Uterus (tissue), 4 donors: ENCODE data around the gene ARHGAP11A. TPM values are rescaled to one million over a fixed set of nuclear protein-coding genes. Genes with fewer than 3 reads are reported as not detected.

Source experiments
- DNase-seq, 2 donors: peaks; one replicate each; pipeline ENCODE4 v3.0.0-alpha.2; 2019 to 2020
- H3K27ac ChIP-seq, 2 donors: fragments of 200-600 bp; sonication (generic); 1 replicate in 1 of 2; 2 replicates in 1 of 2; pipeline ENCODE4 v1.5.1; 2016 to 2018
- H3K27me3 ChIP-seq, 2 donors: fragments of 200-600 bp; sonication (generic); one replicate each; pipeline ENCODE4 v1.5.1; 2018 to 2019; ENCODE audit warnings: control low read depth in 1 of 2
- H3K36me3 ChIP-seq, 2 donors: fragments of 200-600 bp; sonication (generic); one replicate each; pipeline ENCODE4 v1.5.1; 2019; ENCODE audit warnings: control low read depth in 1 of 2
- H3K4me1 ChIP-seq, 2 donors: fragments of 200-600 bp; sonication (generic); one replicate each; pipeline ENCODE4 v1.5.1; 2018 to 2019; ENCODE audit warnings: control low read depth in 1 of 2
- H3K4me3 ChIP-seq, 2 donors: fragments of 200-600 bp; sonication (generic); 1 replicate in 1 of 2; 2 replicates in 1 of 2; pipeline ENCODE4 v1.5.1; 2018 to 2019; ENCODE audit warnings: mild to moderate bottlenecking in 1 of 2
- H3K9me3 ChIP-seq, 2 donors: fragments of 200-600 bp; sonication (generic); one replicate each; pipeline ENCODE4 v1.5.1; 2019; ENCODE audit warnings: control low read depth in 1 of 2
- POLR2A ChIP-seq, 2 donors: fragments of 450-650 bp; IDR thresholded peaks; one replicate each; pipeline ENCODE4 v1.6.1; 2016; ENCODE audit warnings: antibody characterized with exemption in 2 of 2, mild to moderate bottlenecking in 1 of 2, moderate library complexity in 1 of 2
- intact Hi-C: fragments of 100-400 bp; cut with DNase I; formaldehyde crosslinking; loops from one replicate; pipeline ENCODE4 v1.15.1; 2023; ENCODE audit warnings: low total_unique reads
- total RNA-seq, 4 donors: library from RNA; depleted of rRNA in 3 of 4; stranded (reverse); fragments of >200 nt in 3 of 4; gene quantifications; one replicate each; pipeline versions ENCODE4 v1.1.0 to v1.2.4, GENCODE V29; 2014 to 2023
- TF ChIP-seq, protein P1 (sequence below), 4 experiments: fragments of 200-600 bp in 2 of 4; fragments of 450-650 bp in 2 of 4; sonication (generic) in 2 of 4; IDR thresholded peaks; one replicate each; pipeline ENCODE4 v1.5.1; 2016 to 2019; ENCODE audit warnings: antibody characterized with exemption in 4 of 4, mild to moderate bottlenecking in 2 of 4, moderate library complexity in 1 of 4
- donor health status: DM: yes; HTN: yes; CAD: no.

The ARHGAP11A gene
- total RNA-seq, 4 donors from 2014 or later: 0.70 to 25.0 TPM; not detected in 2

DNA sequence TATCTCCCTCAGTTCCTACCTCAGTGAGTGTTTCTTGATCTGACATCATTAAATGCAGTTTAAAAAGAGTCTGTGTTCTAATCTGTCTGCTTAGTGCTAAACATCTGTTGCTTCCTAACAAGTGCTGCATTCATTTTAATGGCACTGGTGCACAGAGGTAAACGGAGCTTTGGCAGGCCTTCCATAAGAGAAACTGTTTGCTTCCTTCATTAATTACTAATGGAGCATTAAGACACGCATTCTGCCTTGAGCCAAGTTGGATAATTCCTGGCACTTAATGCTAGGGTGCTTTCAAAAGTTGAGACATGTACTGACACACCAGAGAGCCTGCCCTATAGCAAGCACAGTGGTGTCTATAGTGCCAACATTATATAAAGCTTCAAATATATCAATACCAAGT is 60.9 kb downstream of the ARHGAP11A start:
- TF ChIP-seq POLR2A (IDR thresholded peaks at IDR 0.05): no peak
- TF ChIP-seq, protein P1, sequence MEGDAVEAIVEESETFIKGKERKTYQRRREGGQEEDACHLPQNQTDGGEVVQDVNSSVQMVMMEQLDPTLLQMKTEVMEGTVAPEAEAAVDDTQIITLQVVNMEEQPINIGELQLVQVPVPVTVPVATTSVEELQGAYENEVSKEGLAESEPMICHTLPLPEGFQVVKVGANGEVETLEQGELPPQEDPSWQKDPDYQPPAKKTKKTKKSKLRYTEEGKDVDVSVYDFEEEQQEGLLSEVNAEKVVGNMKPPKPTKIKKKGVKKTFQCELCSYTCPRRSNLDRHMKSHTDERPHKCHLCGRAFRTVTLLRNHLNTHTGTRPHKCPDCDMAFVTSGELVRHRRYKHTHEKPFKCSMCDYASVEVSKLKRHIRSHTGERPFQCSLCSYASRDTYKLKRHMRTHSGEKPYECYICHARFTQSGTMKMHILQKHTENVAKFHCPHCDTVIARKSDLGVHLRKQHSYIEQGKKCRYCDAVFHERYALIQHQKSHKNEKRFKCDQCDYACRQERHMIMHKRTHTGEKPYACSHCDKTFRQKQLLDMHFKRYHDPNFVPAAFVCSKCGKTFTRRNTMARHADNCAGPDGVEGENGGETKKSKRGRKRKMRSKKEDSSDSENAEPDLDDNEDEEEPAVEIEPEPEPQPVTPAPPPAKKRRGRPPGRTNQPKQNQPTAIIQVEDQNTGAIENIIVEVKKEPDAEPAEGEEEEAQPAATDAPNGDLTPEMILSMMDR (IDR thresholded peaks at IDR 0.05): no peak
- H3K9me3 ChIP-seq: no peaks in the 10 kb centered on the region
- no peaks in the 10 kb centered on the region for H3K36me3 ChIP-seq
- H3K27ac ChIP-seq: no peak overlapping the region
- intact Hi-C loops: no loop called here
- H3K4me3 ChIP-seq: no peak overlapping the region
- no peak for DNase-seq
- no peaks in the 10 kb centered on the region for H3K27me3 ChIP-seq
- H3K4me1 ChIP-seq: no peaks in the 10 kb centered on the region

DNA sequence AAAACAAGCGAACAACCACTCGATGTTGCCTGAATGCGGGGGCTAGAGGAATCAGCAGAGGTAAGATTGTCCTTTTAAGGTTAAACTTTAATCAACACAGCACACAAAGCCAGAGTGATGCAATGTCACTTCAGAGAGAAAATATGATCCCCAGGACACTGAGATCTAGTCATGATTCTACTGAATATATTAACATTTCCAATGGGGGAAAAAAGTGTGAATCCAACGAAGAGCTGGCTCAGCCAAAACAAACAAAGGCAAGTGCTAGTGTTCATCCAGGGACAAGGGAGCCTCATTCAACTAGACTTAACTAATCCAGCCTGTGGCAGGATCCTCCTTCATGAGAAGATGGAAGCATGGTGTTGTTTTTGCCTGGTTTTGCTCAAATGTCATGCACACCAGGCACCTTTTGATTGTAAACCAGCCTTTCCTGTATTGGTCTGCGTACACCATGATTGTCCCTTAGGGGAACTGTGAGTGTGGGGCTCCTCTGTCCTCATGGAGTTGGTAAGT is 62.0 kb downstream of the ARHGAP11A start:
- Histone ChIP-seq H3K4me1 (no peaks in the 10 kb centered on the region), H3K4me3 (no peak overlapping the region), H3K36me3 (no peaks in the 10 kb centered on the region), H3K27me3 (no peaks in the 10 kb centered on the region), H3K9me3 (no peaks in the 10 kb centered on the region), H3K27ac (no peak overlapping the region)
- intact Hi-C loops: no loop called here
- DNase-seq: no peak
- TF ChIP-seq, protein P1 (IDR thresholded peaks at IDR 0.05): no peak
- no peak for TF ChIP-seq POLR2A (IDR thresholded peaks at IDR 0.05)

DNA sequence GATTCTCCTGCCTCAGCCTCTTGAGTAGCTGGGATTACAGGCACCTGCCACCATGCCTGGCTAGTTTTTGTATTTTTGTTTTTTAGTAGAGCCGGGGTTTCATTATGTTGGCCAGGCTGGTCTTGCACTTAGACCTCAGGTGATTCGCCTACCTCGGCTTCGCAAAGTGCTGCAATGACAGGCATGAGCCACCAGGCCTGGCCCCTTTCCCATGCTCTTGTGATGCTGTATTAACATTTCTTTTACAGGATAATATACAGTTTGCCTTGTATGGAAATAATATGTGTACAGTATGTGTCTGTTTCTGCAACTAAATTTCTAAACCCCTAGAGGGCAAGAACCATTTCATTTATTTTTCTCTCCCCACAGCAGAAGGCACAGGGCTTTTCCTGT is 64.0 kb downstream of the ARHGAP11A start:
- Histone ChIP-seq H3K4me1 (peaks cover 0 to 6% of the 10 kb centered on the region in 2 donors), H3K27ac (no peak overlapping the region), H3K4me3 (no peak overlapping the region), H3K36me3 (no peaks in the 10 kb centered on the region), H3K9me3 (no peaks in the 10 kb centered on the region), H3K27me3 (no peaks in the 10 kb centered on the region)
- intact Hi-C loops: no loop called here
- DNase-seq: no peak
- no peak for TF ChIP-seq POLR2A (IDR thresholded peaks at IDR 0.05)
- TF ChIP-seq, protein P1 (IDR thresholded peaks at IDR 0.05): no peak

DNA sequence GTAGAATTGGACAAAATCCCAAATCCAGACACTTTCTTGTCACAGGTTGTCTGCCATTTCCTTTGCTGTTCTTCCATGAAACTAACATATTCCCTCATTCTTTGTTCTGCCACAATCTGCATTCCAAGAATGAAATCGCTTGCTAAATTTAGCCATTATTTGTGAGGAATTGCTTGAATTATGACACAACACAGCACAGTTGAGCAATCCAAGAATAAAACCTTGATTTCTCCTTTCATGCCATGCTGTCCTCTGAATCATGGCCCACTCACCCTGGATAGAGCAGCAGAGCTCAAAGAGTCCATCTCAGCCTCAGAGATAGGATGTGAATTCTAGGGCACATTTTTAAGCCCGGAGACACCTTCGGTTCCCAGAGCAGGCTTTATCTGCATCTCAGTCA is 67.3 kb downstream of the ARHGAP11A start:
- Histone ChIP-seq H3K9me3 (no peaks in the 10 kb centered on the region), H3K4me3 (no peak overlapping the region), H3K27ac (peak overlapping the region; percentile 8 to 19), H3K36me3 (no peaks in the 10 kb centered on the region), H3K27me3 (no peaks in the 10 kb centered on the region), H3K4me1 (peaks cover 0 to 6% of the 10 kb centered on the region in 2 donors)
- no peak for DNase-seq
- TF ChIP-seq, protein P1 (IDR thresholded peaks at IDR 0.05): no peak
- TF ChIP-seq POLR2A (IDR thresholded peaks at IDR 0.05): no peak
- intact Hi-C loops: no loop called here

DNA sequence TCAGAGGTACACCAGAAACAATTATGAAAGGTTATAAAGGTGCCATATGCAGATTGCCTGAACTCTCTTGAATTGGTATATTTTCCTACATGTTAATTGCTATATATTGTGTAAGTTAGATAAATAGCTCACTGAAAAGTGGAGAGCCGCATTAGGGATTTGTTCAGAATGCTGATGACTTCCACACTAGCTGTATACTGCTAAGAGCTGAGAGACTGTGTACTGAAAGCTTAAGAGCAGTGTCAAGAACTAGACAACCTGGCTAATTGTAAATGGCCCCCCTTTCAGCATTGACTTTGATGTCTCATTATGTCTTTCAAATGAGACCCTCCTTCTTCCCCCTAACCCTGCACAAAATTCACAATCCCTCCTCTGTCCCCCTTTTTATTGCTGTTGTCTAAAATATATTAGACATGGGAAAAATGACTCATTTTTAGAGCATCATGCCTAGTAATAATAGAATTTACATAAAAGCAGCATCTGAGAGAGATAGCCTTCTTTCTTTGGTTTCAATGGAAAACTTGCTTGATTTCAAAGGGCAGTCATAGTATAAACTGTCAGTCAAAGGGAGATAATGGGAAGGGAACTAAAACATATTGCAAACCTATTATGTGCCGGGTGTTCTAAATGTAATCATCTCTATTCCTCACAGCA is 67.8 kb downstream of the ARHGAP11A start:
- intact Hi-C loops: no loop called here
- H3K27ac ChIP-seq: peak overlapping the region in 1 of 2 donors; percentile 8

More for the DNA sequence above, 67.8 kb downstream of the ARHGAP11A start:
- Histone ChIP-seq H3K27me3 (no peaks in the 10 kb centered on the region), H3K4me1 (peaks cover 0 to 6% of the 10 kb centered on the region in 2 donors), H3K9me3 (no peaks in the 10 kb centered on the region), H3K4me3 (no peak overlapping the region), H3K36me3 (no peaks in the 10 kb centered on the region)
- TF ChIP-seq, protein P1 (IDR thresholded peaks at IDR 0.05): no peak
- no peak for TF ChIP-seq POLR2A (IDR thresholded peaks at IDR 0.05)
- DNase-seq: no peak
